SU-DHL-6 (cell line): Measurements from ENCODE around the gene TAF11.

Experiments used
- H2AFZ ChIP-seq: fragments of 200-600 bp; sonication (generic); 2 replicates; pipeline ENCODE4 v1.6.1; 2014; ENCODE audit warnings: low read depth, mild to moderate bottlenecking, moderate library complexity, mixed read lengths, antibody characterized with exemption, low read length; ENCODE audit not compliant: severe bottlenecking
- H3F3A ChIP-seq: fragments of 200-600 bp; shearing (Covaris generic); 2 replicates; pipeline ENCODE4 v1.6.0; 2016; ENCODE audit warnings: antibody characterized with exemption, mild to moderate bottlenecking; ENCODE audit not compliant: insufficient read depth
- H3K27ac ChIP-seq: fragments of 200-600 bp; sonication (generic); 2 replicates; pipeline ENCODE4 v1.5.1; 2016; ENCODE audit warnings: low read depth, mild to moderate bottlenecking, low read length, moderate library complexity, mixed read lengths
- H3K27me3 ChIP-seq: fragments of 200-600 bp; sonication (generic), shearing (Covaris generic); 2 replicates; pipeline ENCODE4 v1.6.0; 2014; ENCODE audit warnings: mild to moderate bottlenecking, low read length
- H3K36me3 ChIP-seq: fragments of 200-600 bp; sonication (generic); 2 replicates; pipeline ENCODE4 v1.6.1; 2014; ENCODE audit warnings: mild to moderate bottlenecking, low read length, mixed read lengths
- H3K4me2 ChIP-seq: fragments of 300-600, 200-600 bp; shearing (Covaris generic), sonication (generic); 2 replicates; pipeline ENCODE4 v1.6.0; 2014; ENCODE audit warnings: low read length, low read depth, mild to moderate bottlenecking; ENCODE audit not compliant: poor library complexity, severe bottlenecking
- H3K4me3 ChIP-seq: fragments of 200-600 bp; sonication (generic); 2 replicates; pipeline ENCODE4 v1.5.1; 2014; ENCODE audit warnings: antibody characterized with exemption, low read length, mild to moderate bottlenecking, mixed read lengths; ENCODE audit not compliant: insufficient read depth, poor library complexity, severe bottlenecking
- H3K79me2 ChIP-seq: fragments of 200-600 bp; sonication (generic); 2 replicates; pipeline ENCODE4 v1.6.1; 2014; ENCODE audit warnings: mild to moderate bottlenecking, low read length, moderate library complexity; ENCODE audit not compliant: insufficient read depth
- H3K9ac ChIP-seq: fragments of 200-600 bp; sonication (generic); 2 replicates; pipeline ENCODE4 v1.7.0; 2014; ENCODE audit warnings: mild to moderate bottlenecking, low read length
- H3K9me2 ChIP-seq: fragments of 200-600 bp; sonication (generic); replicated peaks from 2 replicates; pipeline ENCODE4 v1.6.1; 2014; ENCODE audit warnings: low read length; ENCODE audit not compliant: insufficient read depth
- H3K9me3 ChIP-seq: fragments of 200-600 bp; sonication (generic); 2 replicates; pipeline ENCODE4 v1.6.1; 2014; ENCODE audit warnings: low read length, mixed read lengths; ENCODE audit not compliant: insufficient read depth
- H4K20me1 ChIP-seq: fragments of 200-600 bp; sonication (generic); 2 replicates; pipeline ENCODE4 v1.6.1; 2014; ENCODE audit warnings: low read depth, mild to moderate bottlenecking, antibody characterized with exemption, low read length, moderate library complexity, mixed read lengths
- CTCF ChIP-seq: fragments of 200-600 bp; sonication (generic); IDR thresholded peaks from one replicate; pipeline ENCODE4 v1.5.1; 2017; ENCODE audit warnings: antibody characterized with exemption, mild to moderate bottlenecking, low read length, moderate library complexity; ENCODE audit not compliant: insufficient read depth, poor library complexity, severe bottlenecking
- EZH2phosphoT487 ChIP-seq: fragments of 200-600 bp; sonication (generic), shearing (Covaris generic); conservative IDR thresholded peaks from 2 replicates; pipeline ENCODE4 v1.6.1; 2018; ENCODE audit warnings: mild to moderate bottlenecking, antibody characterized with exemption, low read length, moderate library complexity, mixed read lengths

The TAF11 gene

DNA sequence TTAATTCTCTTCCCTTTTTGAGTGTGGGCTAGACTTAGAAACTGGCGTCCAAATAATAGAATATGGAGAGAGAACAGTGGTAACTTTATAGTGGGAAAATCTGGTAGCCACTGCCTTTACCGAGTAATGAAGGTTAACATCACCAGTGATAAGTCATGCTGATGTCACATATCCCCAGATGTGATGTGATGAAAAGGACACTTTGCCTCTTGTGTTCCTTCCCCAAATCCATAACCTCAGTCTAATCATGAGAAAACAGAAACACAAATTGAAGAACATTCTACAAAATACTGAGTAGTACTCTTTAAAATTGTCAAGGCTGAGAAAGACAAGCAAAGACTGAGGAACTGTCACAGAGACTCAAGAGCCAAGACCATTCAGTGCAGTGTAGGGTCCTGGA, 19.0 kb upstream of the TAF11 start:
- Histone ChIP-seq H3K36me3 (no peaks in the 10 kb centered on the region), H3K9me3 (no peaks in the 10 kb centered on the region), H3K4me2 (no peak overlapping the region), H3K79me2 (no peaks in the 10 kb centered on the region), H4K20me1 (peaks cover 22% of the 10 kb centered on the region; the same call in 1 of the 2 replicates), H3K27ac (no peak overlapping the region), H3K9ac (no peak overlapping the region), H3K9me2 (no peaks in the 10 kb centered on the region), H3K27me3 (no peaks in the 10 kb centered on the region), H2AFZ (no peak overlapping the region), H3K4me3 (no peak overlapping the region), H3F3A (no peaks in the 10 kb centered on the region)
- TF ChIP-seq EZH2phosphoT487 = no peak
- TF ChIP-seq CTCF = no peak

DNA sequence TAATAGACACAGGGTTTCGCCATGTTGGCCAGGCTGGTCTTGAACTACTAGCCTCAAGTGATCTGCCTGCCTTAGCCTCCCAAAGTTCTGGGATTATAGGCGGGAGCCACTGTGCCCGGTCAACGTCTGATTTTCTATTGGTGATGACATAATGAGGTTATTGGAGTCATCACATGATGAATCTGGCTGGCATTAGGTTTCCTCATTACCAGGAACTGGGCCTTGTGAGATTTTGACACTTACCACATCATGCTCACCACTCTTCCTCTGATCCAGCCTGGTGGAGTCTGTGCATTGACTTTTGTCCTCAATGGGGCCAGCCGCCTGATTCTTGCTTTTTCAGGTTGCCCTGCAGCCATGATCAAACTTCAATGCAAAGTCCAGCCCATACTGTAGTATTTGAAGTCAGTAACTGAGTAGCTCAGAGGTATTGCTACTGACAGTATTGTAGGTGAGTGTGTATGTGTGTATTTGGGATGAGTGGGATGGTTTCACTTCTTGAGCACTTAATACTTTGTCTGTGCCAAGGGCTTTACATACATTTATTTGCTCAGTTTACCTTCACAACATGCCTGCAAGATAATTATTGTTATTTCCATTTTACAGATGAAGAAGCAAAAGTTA, 17.3 kb upstream of the TAF11 start:
- H4K20me1 ChIP-seq = peaks cover 21% of the 10 kb centered on the region; the same call in 1 of the 2 replicates
- H3K4me2 ChIP-seq = no peak overlapping the region
- H3K4me3 ChIP-seq = no peak overlapping the region
- peaks cover 15% of the 10 kb centered on the region; the same call in 1 of the 2 replicates for H3K79me2 ChIP-seq
- no peaks in the 10 kb centered on the region for H3K9me3 ChIP-seq
- H3K9ac ChIP-seq = no peak overlapping the region
- no peak for TF ChIP-seq CTCF
- no peak for TF ChIP-seq EZH2phosphoT487
- H3K27ac ChIP-seq = no peak overlapping the region
- H3K36me3 ChIP-seq = no peaks in the 10 kb centered on the region
- no peaks in the 10 kb centered on the region for H3K27me3 ChIP-seq
- no peaks in the 10 kb centered on the region for H3K9me2 ChIP-seq
- no peaks in the 10 kb centered on the region for H3F3A ChIP-seq
- H2AFZ ChIP-seq = no peak overlapping the region

DNA sequence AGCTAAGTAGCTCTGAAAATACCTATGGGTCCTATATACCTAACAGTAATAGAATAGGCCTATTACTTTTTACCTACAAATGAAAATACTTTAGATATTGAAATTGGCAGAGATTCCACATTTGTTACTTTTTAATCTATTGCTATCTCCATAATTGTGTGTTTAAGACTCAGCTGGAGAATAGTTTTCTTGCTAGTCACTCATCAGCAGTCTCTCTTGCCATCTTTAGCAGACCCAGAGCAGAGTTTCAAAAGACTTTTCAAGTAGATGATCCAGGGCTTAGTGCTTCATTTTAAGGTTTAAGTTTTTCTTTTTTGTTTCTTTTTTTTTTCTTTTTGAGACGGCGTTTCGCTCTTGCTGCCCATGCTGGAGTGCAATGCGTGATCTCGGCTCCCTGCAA, 14.1 kb upstream of the TAF11 start:
- no peaks in the 10 kb centered on the region for H3K27me3 ChIP-seq
- no peak overlapping the region for H3K9ac ChIP-seq
- no peaks in the 10 kb centered on the region for H3K9me3 ChIP-seq
- H3K36me3 ChIP-seq = no peaks in the 10 kb centered on the region
- H3K9me2 ChIP-seq = no peaks in the 10 kb centered on the region
- TF ChIP-seq CTCF = no peak
- TF ChIP-seq EZH2phosphoT487 = no peak
- no peak overlapping the region for H3K27ac ChIP-seq
- H4K20me1 ChIP-seq = 0 out of 2 replicates have a peak, but pooled peaks cover 12% of the 10 kb centered on the region
- peaks cover 21% of the 10 kb centered on the region; the same call in 1 of the 2 replicates for H3K79me2 ChIP-seq
- H3F3A ChIP-seq = no peaks in the 10 kb centered on the region
- no peak overlapping the region for H2AFZ ChIP-seq
- H3K4me2 ChIP-seq = no peak overlapping the region
- no peak overlapping the region for H3K4me3 ChIP-seq
